ENCODE results near the gene HIPK2.

Gene HIPK2

DNA sequence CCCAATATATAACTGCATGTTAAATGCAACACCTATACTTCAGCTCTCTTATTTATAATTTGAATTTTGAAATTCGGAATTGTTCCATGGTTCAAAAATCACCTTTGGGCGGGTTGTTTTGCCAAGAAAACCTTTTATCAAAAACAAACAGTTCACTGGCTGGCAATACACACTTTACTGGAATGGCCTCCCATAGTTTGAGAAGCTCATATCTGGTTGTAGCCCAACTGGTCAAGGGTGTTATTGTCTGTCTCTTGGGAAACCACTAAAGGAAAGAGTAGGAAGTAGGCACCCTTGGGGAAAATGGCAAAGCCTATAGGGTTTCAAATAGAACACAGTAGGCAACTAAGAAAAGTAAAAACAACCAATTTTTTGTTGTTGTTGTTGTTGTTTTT, 117.9 kb downstream of the HIPK2 start:
- TF ChIP-seq, protein P1, sequence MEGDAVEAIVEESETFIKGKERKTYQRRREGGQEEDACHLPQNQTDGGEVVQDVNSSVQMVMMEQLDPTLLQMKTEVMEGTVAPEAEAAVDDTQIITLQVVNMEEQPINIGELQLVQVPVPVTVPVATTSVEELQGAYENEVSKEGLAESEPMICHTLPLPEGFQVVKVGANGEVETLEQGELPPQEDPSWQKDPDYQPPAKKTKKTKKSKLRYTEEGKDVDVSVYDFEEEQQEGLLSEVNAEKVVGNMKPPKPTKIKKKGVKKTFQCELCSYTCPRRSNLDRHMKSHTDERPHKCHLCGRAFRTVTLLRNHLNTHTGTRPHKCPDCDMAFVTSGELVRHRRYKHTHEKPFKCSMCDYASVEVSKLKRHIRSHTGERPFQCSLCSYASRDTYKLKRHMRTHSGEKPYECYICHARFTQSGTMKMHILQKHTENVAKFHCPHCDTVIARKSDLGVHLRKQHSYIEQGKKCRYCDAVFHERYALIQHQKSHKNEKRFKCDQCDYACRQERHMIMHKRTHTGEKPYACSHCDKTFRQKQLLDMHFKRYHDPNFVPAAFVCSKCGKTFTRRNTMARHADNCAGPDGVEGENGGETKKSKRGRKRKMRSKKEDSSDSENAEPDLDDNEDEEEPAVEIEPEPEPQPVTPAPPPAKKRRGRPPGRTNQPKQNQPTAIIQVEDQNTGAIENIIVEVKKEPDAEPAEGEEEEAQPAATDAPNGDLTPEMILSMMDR (conservative IDR thresholded peaks at IDR 0.05; ENCODE audit: low read depth, low read length), result no peak
- H3K27ac ChIP-seq, result no peak overlapping the region
- no peak overlapping the region for H3K9ac ChIP-seq
- no peak overlapping the region for H3K4me2 ChIP-seq
- H3K79me2 ChIP-seq (ENCODE audit: insufficient read depth, low read depth), result no peaks in the 10 kb centered on the region
- no peak overlapping the region for H2AFZ ChIP-seq (ENCODE audit: low read depth)
- no peaks in the 10 kb centered on the region for H3K36me3 ChIP-seq (ENCODE audit: insufficient read depth)
- H3K27me3 ChIP-seq (ENCODE audit: insufficient read depth, low read depth), result no peaks in the 10 kb centered on the region
- no peak overlapping the region for H3K4me3 ChIP-seq (IDR thresholded peaks at IDR 0.05; ENCODE audit: insufficient read depth, low read depth, low read length)
- no peaks in the 10 kb centered on the region for H3K4me1 ChIP-seq (ENCODE audit: low read depth, poor library complexity, severe bottlenecking)
- H4K20me1 ChIP-seq (ENCODE audit: insufficient read depth), result no peaks in the 10 kb centered on the region

DNA sequence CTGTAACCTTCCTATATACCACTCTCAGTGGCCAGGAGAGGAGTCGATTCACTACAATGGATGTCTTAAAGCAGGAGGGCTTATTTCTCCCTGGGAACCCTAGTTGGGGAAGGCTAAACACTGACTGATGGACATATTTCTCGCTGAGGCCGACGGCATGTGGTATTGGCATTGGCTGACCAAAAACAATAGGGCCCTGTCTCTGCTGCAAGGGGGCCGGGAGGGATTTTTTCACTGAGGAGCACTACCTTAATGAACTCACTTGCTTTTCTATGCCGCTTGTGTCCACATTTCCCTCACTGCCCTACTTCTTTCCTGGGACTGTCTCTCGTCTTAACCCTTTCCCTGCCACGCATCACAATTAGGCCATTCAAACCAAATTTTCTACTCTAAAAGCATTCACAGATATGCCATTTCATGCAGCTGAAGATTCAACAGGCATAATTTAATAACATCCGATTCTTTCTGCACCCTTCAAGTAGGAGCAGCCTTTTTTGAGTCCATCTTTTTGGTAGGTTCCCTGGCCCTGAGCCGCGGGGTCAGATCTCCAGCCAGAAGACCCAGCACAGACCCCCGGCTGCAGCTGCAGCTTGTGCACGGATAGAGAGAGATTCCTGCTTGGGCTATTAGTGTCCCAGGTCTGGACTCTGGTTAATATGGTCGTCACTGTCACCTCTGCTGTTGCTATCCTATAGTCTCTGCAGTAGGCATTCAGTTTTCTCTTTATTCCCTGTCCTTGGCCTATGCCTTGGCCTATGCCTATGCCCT, 118.7 kb downstream of the HIPK2 start:
- Histone ChIP-seq H3K4me1 (ENCODE audit: low read depth, poor library complexity, severe bottlenecking) (no peaks in the 10 kb centered on the region), H3K9ac (no peak overlapping the region), H2AFZ (ENCODE audit: low read depth) (no peak overlapping the region), H3K36me3 (ENCODE audit: insufficient read depth) (no peaks in the 10 kb centered on the region), H3K4me2 (no peak overlapping the region), H4K20me1 (ENCODE audit: insufficient read depth) (no peaks in the 10 kb centered on the region), H3K27ac (no peak overlapping the region), H3K27me3 (ENCODE audit: insufficient read depth, low read depth) (no peaks in the 10 kb centered on the region), H3K79me2 (ENCODE audit: insufficient read depth, low read depth) (no peaks in the 10 kb centered on the region), H3K4me3 (IDR thresholded peaks at IDR 0.05; ENCODE audit: insufficient read depth, low read depth, low read length) (no peak overlapping the region)
- TF ChIP-seq, protein P1 (conservative IDR thresholded peaks at IDR 0.05; ENCODE audit: low read depth, low read length), result no peak

DNA sequence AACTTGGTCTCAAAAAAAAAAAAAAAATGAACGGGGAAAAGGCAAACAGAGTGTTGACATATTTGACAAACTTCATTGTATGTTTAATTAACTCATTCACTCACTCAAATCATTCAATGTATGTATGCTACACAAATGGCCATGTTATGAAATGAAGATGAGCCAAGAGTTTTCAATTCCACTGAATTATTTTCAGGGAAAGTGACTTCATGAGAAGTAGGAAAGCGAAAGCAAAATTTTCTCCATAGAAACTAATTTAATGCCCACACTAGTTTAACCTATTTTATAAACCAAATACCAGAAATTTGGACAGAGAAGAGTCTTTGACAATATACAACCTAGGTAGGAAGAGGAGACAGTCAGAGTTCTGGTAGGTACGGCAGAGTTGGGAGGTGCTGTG, 119.5 kb downstream of the HIPK2 start:
- H3K4me1 ChIP-seq (ENCODE audit: low read depth, poor library complexity, severe bottlenecking), result no peaks in the 10 kb centered on the region
- H3K4me2 ChIP-seq, result no peak overlapping the region
- H3K9ac ChIP-seq, result no peak overlapping the region

GRCh38 chr7:139657725-139658124, 120.1 kb downstream of the HIPK2 start:
- H4K20me1 ChIP-seq (ENCODE audit: insufficient read depth), result no peaks in the 10 kb centered on the region
- H3K4me2 ChIP-seq, result no peak overlapping the region
- H3K4me3 ChIP-seq (IDR thresholded peaks at IDR 0.05; ENCODE audit: insufficient read depth, low read depth, low read length), result no peak overlapping the region
- no peaks in the 10 kb centered on the region for H3K27me3 ChIP-seq (ENCODE audit: insufficient read depth, low read depth)
- TF ChIP-seq, protein P1 (conservative IDR thresholded peaks at IDR 0.05; ENCODE audit: low read depth, low read length), result no peak
- no peaks in the 10 kb centered on the region for H3K79me2 ChIP-seq (ENCODE audit: insufficient read depth, low read depth)
- H3K27ac ChIP-seq, result no peak overlapping the region
- no peak overlapping the region for H3K9ac ChIP-seq
- H3K36me3 ChIP-seq (ENCODE audit: insufficient read depth), result no peaks in the 10 kb centered on the region
- H3K4me1 ChIP-seq (ENCODE audit: low read depth, poor library complexity, severe bottlenecking), result no peaks in the 10 kb centered on the region
- no peak overlapping the region for H2AFZ ChIP-seq (ENCODE audit: low read depth)

More for the DNA sequence above, 119.5 kb downstream of the HIPK2 start:
- no peaks in the 10 kb centered on the region for H4K20me1 ChIP-seq (ENCODE audit: insufficient read depth)
- H2AFZ ChIP-seq (ENCODE audit: low read depth), result no peak overlapping the region
- no peaks in the 10 kb centered on the region for H3K79me2 ChIP-seq (ENCODE audit: insufficient read depth, low read depth)
- H3K4me3 ChIP-seq (IDR thresholded peaks at IDR 0.05; ENCODE audit: insufficient read depth, low read depth, low read length), result no peak overlapping the region
- TF ChIP-seq, protein P1 (conservative IDR thresholded peaks at IDR 0.05; ENCODE audit: low read depth, low read length), result no peak
- no peaks in the 10 kb centered on the region for H3K27me3 ChIP-seq (ENCODE audit: insufficient read depth, low read depth)
- no peaks in the 10 kb centered on the region for H3K36me3 ChIP-seq (ENCODE audit: insufficient read depth)
- no peak overlapping the region for H3K27ac ChIP-seq

All from KMS-11 (cell line).